Activated naive CD8-positive, alpha-beta T cell (primary cell): Measurements from ENCODE around the gene CNTFR.
A peak's percentile ranks its signal among the peaks of the same experiment; 100 is the strongest.

Experiments used
- H3K27ac Mint-ChIP-seq: one replicate; pipeline ENCODE4 v1.8.0; 2021; ENCODE audit warnings: mixed read lengths
- H3K27me3 Mint-ChIP-seq: one replicate; pipeline ENCODE4 v1.8.0; 2021; ENCODE audit warnings: mixed read lengths
- H3K36me3 Mint-ChIP-seq: one replicate; pipeline ENCODE4 v1.8.0; 2021; ENCODE audit warnings: mixed read lengths
- H3K4me1 Mint-ChIP-seq: one replicate; pipeline ENCODE4 v1.8.0; 2021; ENCODE audit warnings: low read depth, mixed read lengths
- H3K4me3 Mint-ChIP-seq: one replicate; pipeline ENCODE4 v1.8.0; 2021; ENCODE audit warnings: mild to moderate bottlenecking, mixed read lengths
- H3K9me3 Mint-ChIP-seq: one replicate; pipeline ENCODE4 v1.8.0; 2021; ENCODE audit warnings: low read depth, mixed read lengths

The CNTFR gene

DNA sequence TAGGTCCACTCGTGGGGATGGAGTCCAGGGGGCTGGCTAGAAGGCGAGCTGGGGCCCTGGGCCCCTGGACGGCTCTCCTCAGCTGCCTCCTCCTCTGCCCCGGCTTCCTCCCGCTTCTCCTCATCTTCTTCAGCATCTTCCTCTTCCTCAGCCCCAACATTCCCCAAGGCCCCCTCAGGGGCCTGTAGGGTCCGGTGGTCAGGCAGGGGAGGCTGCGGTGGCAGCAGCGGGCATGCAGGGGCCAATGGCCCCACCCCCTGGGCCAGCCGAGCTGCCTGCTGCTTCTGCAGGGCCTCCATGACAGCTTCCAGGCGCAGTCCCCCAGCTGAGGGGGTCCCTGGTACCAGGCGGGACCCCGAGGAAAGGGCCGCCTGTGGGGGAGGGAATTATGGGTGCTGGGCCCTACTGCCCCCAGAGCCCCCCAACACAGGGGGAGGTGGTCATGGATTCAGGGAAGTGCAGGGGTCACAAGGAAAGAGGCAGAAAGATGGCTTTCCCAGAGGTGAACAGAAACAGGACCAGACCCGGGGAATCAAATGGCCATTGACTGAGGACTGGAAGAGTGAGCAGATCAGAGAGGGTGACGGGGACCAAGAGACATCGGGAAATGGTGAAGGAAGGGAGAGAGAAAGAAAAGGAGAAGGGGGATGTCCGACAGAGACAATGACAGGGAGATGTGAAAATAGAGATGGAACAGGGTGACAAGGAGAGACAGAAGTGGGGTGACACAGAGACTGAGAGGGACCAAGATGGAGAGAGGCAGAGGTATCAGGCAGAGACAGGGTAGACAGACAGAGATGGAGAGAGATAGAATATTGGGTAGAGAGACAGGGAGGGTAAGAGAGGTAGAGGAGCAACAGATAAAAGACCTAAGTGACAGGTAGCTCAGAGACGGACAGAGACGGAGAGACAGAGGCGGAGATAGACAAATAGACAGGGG, 38.5 kb upstream of the CNTFR start:
- H3K27ac Mint-ChIP-seq: no peak overlapping the region
- peaks cover 32% of the 10 kb centered on the region for H3K27me3 Mint-ChIP-seq
- no peaks in the 10 kb centered on the region for H3K36me3 Mint-ChIP-seq
- H3K9me3 Mint-ChIP-seq: no peaks in the 10 kb centered on the region
- peak overlapping the region; percentile 84 for H3K4me3 Mint-ChIP-seq
- H3K4me1 Mint-ChIP-seq: peaks cover 25% of the 10 kb centered on the region

GRCh38 chr9:34625186-34625486, 35.6 kb upstream of the CNTFR start:
- H3K36me3 Mint-ChIP-seq: no peaks in the 10 kb centered on the region
- H3K4me3 Mint-ChIP-seq: no peak overlapping the region
- H3K9me3 Mint-ChIP-seq: no peaks in the 10 kb centered on the region
- peaks cover 29% of the 10 kb centered on the region for H3K4me1 Mint-ChIP-seq
- peaks cover 37% of the 10 kb centered on the region for H3K27me3 Mint-ChIP-seq
- no peak overlapping the region for H3K27ac Mint-ChIP-seq

DNA sequence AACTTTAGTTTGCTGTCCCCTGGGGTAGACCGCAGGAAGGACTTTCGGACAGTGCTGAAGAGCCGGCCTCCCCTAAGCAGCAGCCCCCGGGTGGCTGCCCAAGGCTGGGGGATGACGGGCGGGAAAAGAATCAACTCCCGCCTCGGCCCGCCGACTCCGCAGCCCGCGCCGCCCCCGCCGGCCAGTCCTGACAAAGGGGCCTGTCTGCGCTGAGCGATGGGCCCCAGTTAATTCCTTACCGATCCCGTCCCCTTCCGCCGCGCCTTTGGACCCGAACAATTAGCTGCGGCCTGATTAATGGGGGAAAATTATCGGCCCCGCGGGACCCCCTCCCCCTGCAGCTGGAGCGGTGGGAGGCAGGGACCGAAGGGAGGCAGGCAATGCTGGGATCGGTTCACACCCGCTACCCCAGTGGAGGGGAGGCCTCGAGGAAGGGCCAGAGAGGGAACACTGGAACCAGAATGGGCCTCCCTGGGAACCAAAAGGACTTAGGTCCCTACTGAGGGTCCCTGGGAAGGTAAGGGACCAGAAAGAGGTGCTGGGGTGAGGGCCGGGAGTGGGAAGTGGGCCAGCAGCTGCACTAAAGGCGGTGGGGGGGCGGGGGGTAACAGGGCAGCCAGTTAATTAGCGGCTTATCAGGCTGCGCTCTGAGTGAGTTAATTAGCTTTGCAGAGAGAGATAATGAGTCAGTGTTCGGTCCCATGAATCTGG, 35.1 kb upstream of the CNTFR start:
- Mint-ChIP-seq H3K36me3 (no peaks in the 10 kb centered on the region), H3K4me1 (peaks cover 31% of the 10 kb centered on the region), H3K9me3 (no peaks in the 10 kb centered on the region), H3K27ac (no peak overlapping the region), H3K27me3 (peaks cover 35% of the 10 kb centered on the region), H3K4me3 (peak overlapping the region; percentile 66)

- Mint-ChIP-seq H3K9me3 (no peaks in the 10 kb centered on the region), H3K27me3 (peaks cover 32% of the 10 kb centered on the region), H3K36me3 (no peaks in the 10 kb centered on the region), H3K27ac (no peak overlapping the region), H3K4me1 (peaks cover 34% of the 10 kb centered on the region), H3K4me3 (peak overlapping the region; percentile 66)
Observed at GRCh38 chr9:34623374-34624235, 34.1 kb upstream of the CNTFR start.

DNA sequence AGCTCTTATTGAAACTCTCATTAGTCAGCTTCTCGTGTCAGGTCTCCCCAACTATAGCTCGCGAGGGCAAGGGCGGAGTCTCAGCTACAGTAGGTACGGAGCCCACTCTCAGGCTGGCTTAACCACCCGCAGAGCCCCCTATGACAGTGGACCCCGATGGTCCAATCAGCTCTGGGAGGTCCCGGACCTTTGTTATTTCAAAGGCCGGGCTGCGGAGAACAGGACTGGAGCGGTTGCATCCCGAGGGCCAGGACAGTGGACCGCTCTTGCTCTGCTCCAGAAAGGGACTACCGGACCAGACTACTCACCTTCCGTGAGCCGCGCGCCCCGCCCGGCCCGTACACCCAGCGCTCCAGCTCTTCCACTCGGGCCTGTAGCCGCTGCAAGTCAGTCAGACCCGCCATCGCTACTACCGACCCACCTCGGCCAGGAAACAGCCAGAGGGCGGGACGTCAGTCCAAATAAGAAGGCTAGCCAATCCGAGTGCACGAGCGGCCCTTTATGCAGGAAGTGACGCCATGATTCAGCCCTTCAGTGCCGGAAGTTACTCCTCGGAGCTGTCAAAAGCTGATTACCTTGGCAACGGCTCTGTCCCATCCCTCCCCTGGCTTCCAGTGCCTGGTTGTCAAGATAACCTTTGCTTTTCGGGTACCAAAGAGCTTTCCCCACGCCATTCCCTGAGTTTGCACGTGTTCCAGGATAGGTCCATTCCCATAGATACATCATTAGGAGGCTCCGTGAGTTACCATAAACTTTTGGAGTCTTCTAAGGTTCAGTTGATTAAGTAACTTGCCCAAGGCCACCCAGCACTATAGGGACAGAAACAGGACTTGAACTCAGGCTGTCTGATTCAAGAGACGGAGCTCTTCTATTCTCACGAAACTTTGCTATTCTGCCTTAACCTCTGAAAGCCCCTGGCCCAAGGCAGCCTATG, 30.8 kb upstream of the CNTFR start, which contains the start of gene DCTN3:
TSS of gene DCTN3 (minus strand) at position 435 of the 934 bp plus-strand sequence. CDS start at position 404, 31 bp downstream.
- Mint-ChIP-seq H3K9me3 (no peaks in the 10 kb centered on the region), H3K4me1 (peaks cover 28% of the 10 kb centered on the region), H3K4me3 (peak within 1 kb of the TSS; percentile 95), H3K36me3 (peaks cover 6% of the 10 kb centered on the region), H3K27me3 (peaks cover 12% of the 10 kb centered on the region), H3K27ac (peak within 1 kb of the TSS; percentile 66)

- H3K27me3 Mint-ChIP-seq: no peaks in the 10 kb centered on the region
- peaks cover 9% of the 10 kb centered on the region for H3K36me3 Mint-ChIP-seq
- peaks cover 32% of the 10 kb centered on the region for H3K4me1 Mint-ChIP-seq
- H3K9me3 Mint-ChIP-seq: no peaks in the 10 kb centered on the region
- H3K27ac Mint-ChIP-seq: no peak overlapping the region
- no peak overlapping the region for H3K4me3 Mint-ChIP-seq
Observed at GRCh38 chr9:34615132-34615531, 25.6 kb upstream of the CNTFR start.

DNA sequence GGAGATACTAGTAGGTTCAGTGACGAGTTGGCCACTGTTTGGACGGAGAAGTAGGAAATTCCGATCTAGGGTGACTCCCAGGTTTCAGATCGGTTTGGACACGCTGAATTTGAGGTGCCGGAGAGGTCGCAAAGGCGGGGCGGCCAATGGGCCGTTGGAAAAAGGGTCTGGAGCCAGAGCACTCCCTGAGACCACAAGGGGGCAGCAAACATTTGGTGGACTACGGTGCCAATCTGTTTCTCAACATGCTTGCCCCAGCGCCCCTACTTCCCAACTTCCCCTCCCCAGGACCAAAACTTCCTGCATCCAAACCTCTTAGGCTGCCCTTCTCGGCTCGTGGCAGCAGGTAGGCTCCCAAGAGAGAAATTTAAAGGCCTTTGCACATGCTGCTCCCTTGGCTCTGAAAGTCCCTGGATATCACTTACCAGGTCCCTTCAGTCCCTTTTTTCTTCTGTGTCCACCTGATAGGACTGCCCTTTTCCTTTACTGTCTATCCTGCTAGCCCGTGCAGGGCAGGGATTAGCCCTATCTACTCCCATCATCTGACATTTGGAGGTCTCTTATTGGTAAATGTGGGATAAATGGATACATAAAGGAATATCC, 23.4 kb upstream of the CNTFR start:
- peaks cover 23% of the 10 kb centered on the region for H3K4me1 Mint-ChIP-seq
- peak overlapping the region; percentile 88 for H3K4me3 Mint-ChIP-seq
- H3K9me3 Mint-ChIP-seq: no peaks in the 10 kb centered on the region
- peaks cover 9% of the 10 kb centered on the region for H3K36me3 Mint-ChIP-seq
- peak overlapping the region; percentile 96 for H3K27ac Mint-ChIP-seq
- no peaks in the 10 kb centered on the region for H3K27me3 Mint-ChIP-seq

DNA sequence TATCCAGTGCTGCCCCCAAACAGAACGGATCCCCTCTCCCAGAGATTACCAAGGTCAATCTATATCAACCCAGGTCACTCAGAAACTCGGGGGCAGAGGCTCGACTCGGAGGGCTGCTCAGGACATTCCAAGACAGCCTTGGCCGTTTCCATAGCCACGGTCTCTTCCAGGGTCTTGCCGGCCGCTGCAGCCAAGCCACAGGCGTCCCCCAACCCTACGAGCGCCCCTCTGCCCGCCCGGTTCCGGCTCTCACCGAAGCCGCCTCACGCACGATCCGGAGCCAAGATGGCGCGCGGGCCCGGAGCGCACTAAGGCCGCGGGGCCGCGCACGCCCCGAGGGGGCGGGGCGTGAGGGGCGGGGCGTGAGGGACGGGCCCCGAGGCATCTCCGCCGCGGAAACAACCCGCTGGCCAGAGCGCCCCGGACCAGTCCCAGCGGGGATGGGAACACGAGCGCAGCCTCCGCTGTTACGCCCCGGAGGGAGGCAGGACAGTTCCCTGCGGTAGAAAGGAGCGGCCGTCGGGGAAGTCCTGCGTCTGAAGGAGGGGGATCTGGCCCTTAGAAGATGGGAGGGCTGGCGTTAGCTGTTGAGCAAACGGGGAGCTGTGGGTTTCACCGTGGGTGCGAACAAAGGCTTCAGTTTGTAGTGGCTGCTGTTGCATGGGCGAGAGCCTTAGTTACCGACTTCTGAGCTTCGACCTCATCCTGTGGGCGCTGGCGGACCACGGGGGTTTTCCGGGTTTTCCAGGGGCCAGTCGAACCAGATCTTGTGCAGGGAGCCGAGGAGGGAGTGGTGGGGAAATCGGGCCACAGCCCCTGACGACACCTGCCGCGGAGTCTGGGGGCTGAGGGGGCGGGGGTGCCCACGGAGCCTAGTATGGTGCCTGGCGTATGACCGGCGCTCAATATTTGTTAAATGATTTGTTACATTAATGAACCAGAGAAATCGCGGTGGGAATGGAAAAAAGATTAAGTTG, 22.6 kb upstream of the CNTFR start, which contains the start of gene RPP25L:
TSS of gene RPP25L (minus strand) at position 287 of the 977 bp plus-strand sequence. CDS start 801 bp downstream, outside the sequence.
- no peaks in the 10 kb centered on the region for H3K27me3 Mint-ChIP-seq
- no peaks in the 10 kb centered on the region for H3K9me3 Mint-ChIP-seq
- H3K27ac Mint-ChIP-seq: peak within 1 kb of the TSS; percentile 96
- peak within 1 kb of the TSS; percentile 88 for H3K4me3 Mint-ChIP-seq
- peaks cover 23% of the 10 kb centered on the region for H3K4me1 Mint-ChIP-seq
- H3K36me3 Mint-ChIP-seq: peaks cover 9% of the 10 kb centered on the region

DNA sequence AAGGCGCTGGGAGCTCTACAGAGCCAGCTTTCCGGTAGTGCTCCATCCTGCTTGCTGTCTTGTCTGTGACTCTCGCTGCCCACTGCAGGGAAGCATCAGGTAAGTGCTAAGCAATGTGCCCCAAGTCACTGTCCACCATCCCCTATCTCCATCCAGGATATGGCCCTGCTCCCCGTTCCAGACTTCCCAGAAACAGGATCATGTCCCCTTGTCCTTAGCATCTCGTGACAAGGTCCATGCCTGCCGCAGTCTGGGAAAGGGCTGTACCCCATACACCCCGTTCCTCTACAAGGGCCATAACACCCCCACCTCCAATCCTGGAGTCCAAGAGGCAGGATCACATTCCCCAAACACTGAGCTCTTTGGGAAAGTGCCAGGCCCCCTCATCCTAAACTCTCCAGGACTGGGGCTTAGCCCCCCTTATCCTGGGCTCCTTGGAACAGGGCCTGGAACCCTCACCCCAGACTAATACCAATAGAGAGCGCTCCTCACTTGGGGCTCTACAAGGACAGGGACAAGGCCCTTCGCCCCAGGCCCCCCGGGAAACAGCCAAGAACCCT, 21.8 kb upstream of the CNTFR start:
- H3K27me3 Mint-ChIP-seq: no peaks in the 10 kb centered on the region

GRCh38 chr9:34610434-34611206, 21.1 kb upstream of the CNTFR start:
- peak overlapping the region; percentile 13 for H3K27ac Mint-ChIP-seq
- H3K27me3 Mint-ChIP-seq: no peaks in the 10 kb centered on the region
- peak overlapping the region; percentile 88 for H3K4me3 Mint-ChIP-seq
- H3K4me1 Mint-ChIP-seq: peaks cover 23% of the 10 kb centered on the region
- peaks cover 3% of the 10 kb centered on the region for H3K36me3 Mint-ChIP-seq
- no peaks in the 10 kb centered on the region for H3K9me3 Mint-ChIP-seq

More for the DNA sequence above, 21.8 kb upstream of the CNTFR start:
- peak overlapping the region; percentile 96 for H3K27ac Mint-ChIP-seq
- peak overlapping the region; percentile 88 for H3K4me3 Mint-ChIP-seq
- no peaks in the 10 kb centered on the region for H3K9me3 Mint-ChIP-seq
- H3K4me1 Mint-ChIP-seq: peaks cover 23% of the 10 kb centered on the region
- H3K36me3 Mint-ChIP-seq: peaks cover 4% of the 10 kb centered on the region

- Mint-ChIP-seq H3K9me3 (no peaks in the 10 kb centered on the region), H3K4me1 (peaks cover 15% of the 10 kb centered on the region), H3K4me3 (no peak overlapping the region), H3K36me3 (peaks cover 3% of the 10 kb centered on the region), H3K27ac (no peak overlapping the region), H3K27me3 (peaks cover 5% of the 10 kb centered on the region)
Observed at GRCh38 chr9:34607331-34607730, 17.8 kb upstream of the CNTFR start.

GRCh38 chr9:34606905-34607304, 17.4 kb upstream of the CNTFR start:
- Mint-ChIP-seq H3K27ac (no peak overlapping the region), H3K36me3 (peaks cover 3% of the 10 kb centered on the region), H3K27me3 (peaks cover 5% of the 10 kb centered on the region), H3K9me3 (no peaks in the 10 kb centered on the region), H3K4me1 (peaks cover 13% of the 10 kb centered on the region), H3K4me3 (no peak overlapping the region)
